Measurements from ENCODE around the gene SLC13A4.

GRCh38 chr7:135710417-135711138, 17.4 kb downstream of the SLC13A4 start:
- TF ChIP-seq ZFP41 (CRISPR knock-in tag; IDR thresholded peaks at IDR 0.05; ENCODE audit: borderline replicate concordance) (no peak), TCF7L2 (IDR thresholded peaks at IDR 0.05; ENCODE audit: low read depth, low read length) (no peak), CEBPG (CRISPR knock-in tag; IDR thresholded peaks at IDR 0.05) (no peak), POLR2AphosphoS5 (IDR thresholded peaks at IDR 0.05; ENCODE audit: low read depth, low read length) (no peak)

Measured in HepG2 (cell line).